H1 (cell line): ENCODE results near the gene MCM7. TPM values are rescaled to one million over a fixed set of nuclear protein-coding genes. Genes with fewer than 3 reads are reported as not detected.

Source experiments
- ASH2L ChIP-seq: fragments of 200-600, 300-600 bp; sonication (generic); IDR thresholded peaks from one replicate; pipeline ENCODE4 v1.7.1; 2017; ENCODE audit warnings: low read length
- BACH1 ChIP-seq: IDR thresholded peaks from 2 replicates; pipeline ENCODE4 v1.6.1; 2012; ENCODE audit warnings: low read length, improper control_type of control experiment
- CHD1 ChIP-seq: IDR thresholded peaks from 2 replicates; pipeline ENCODE4 v1.6.1; 2012; ENCODE audit warnings: low read depth, low read length, improper control_type of control experiment
- CHD2 ChIP-seq: IDR thresholded peaks from 2 replicates; pipeline ENCODE4 v1.6.1; 2012; ENCODE audit warnings: low read length, improper control_type of control experiment
- CREB1 ChIP-seq: IDR thresholded peaks from 2 replicates; pipeline ENCODE4 v1.6.1; 2012; ENCODE audit warnings: inconsistent platforms
- EZH2 ChIP-seq: fragments of 200-600 bp; sonication (generic); IDR thresholded peaks from 2 replicates; pipeline ENCODE4 v1.7.1; 2012; ENCODE audit warnings: low read depth, mild to moderate bottlenecking, moderate library complexity, low read length, inconsistent platforms; ENCODE audit not compliant: severe bottlenecking
- FOSL1 ChIP-seq: IDR thresholded peaks from 2 replicates; pipeline ENCODE4 v1.6.1; 2011; ENCODE audit warnings: mild to moderate bottlenecking, low read depth, low read length, moderate library complexity; ENCODE audit not compliant: insufficient read depth
- HDAC2 ChIP-seq, 2 experiments: fragments of 300-600 bp in 1 of 2; sonication (generic) in 1 of 2; IDR thresholded peaks; 2 replicates each; pipeline ENCODE4 v1.6.1; 2011 to 2012; ENCODE audit warnings: low read depth in 2 of 2, low read length in 2 of 2, mild to moderate bottlenecking in 2 of 2, moderate library complexity in 2 of 2, borderline replicate concordance in 1 of 2, inconsistent platforms in 1 of 2
- HDAC6 ChIP-seq: IDR thresholded peaks from one replicate; pipeline ENCODE4 v1.7.1; 2012; ENCODE audit warnings: low read depth, mild to moderate bottlenecking, inconsistent platforms, low read length, moderate library complexity
- JUND ChIP-seq: IDR thresholded peaks from 2 replicates; pipeline ENCODE4 v1.6.1; 2011; ENCODE audit warnings: mild to moderate bottlenecking, improper control_type of control experiment, low read length
- KDM5A ChIP-seq: fragments of 200-600 bp; IDR thresholded peaks from 2 replicates; pipeline ENCODE4 v1.7.1; 2012; ENCODE audit warnings: mild to moderate bottlenecking, low read length, inconsistent platforms, mixed read lengths
- RAD21 ChIP-seq, 2 experiments: IDR thresholded peaks in 1 of 2; conservative IDR thresholded peaks in 1 of 2; 2 replicates each; pipeline ENCODE4 v1.6.1; 2011; ENCODE audit warnings: low read depth in 2 of 2, low read length in 2 of 2, improper control_type of control experiment in 1 of 2, inconsistent platforms in 1 of 2, mild to moderate bottlenecking in 1 of 2, moderate library complexity in 1 of 2
- RBBP5 ChIP-seq: IDR thresholded peaks from 2 replicates; pipeline ENCODE4 v1.7.1; 2012; ENCODE audit warnings: low read depth, mild to moderate bottlenecking, inconsistent platforms, low read length, moderate library complexity, borderline replicate concordance
- SIX5 ChIP-seq: IDR thresholded peaks from 2 replicates; pipeline ENCODE4 v1.6.1; 2011; ENCODE audit warnings: mild to moderate bottlenecking, low read depth, low read length
- SP1 ChIP-seq: IDR thresholded peaks from 2 replicates; pipeline ENCODE4 v1.6.1; 2011; ENCODE audit warnings: low read depth, low read length
- SRF ChIP-seq: IDR thresholded peaks from 2 replicates; pipeline ENCODE4 v1.6.1; 2011; ENCODE audit warnings: mild to moderate bottlenecking, low read depth, low read length, moderate library complexity
- TAF7 ChIP-seq: optimal IDR thresholded peaks from 2 replicates; pipeline ENCODE3; 2011; ENCODE audit warnings: low read depth, mild to moderate bottlenecking, inconsistent platforms, low read length, moderate library complexity, borderline replicate concordance
- TBP ChIP-seq: IDR thresholded peaks from 2 replicates; pipeline ENCODE4 v1.6.1; 2011; ENCODE audit warnings: low read depth, low read length, improper control_type of control experiment
- ZNF274 ChIP-seq: IDR thresholded peaks from 2 replicates; pipeline ENCODE4 v1.7.0; 2012; ENCODE audit warnings: low read length, borderline replicate concordance; ENCODE audit errors: extremely low read depth
- polyA plus RNA-seq, 7 experiments: library from polyadenylated mRNA; depleted of rRNA in 3 of 7; stranded (reverse) in 5 of 7; unstranded in 2 of 7; fragments of >200 nt in 5 of 7; fragments of 200-250 nt in 2 of 7; gene quantifications; 1 replicate in 5 of 7; 2 replicates in 1 of 7; 4 replicates in 1 of 7; pipeline versions ENCODE4 v1.2.1 to v1.2.3, GENCODE V29; 2011 to 2013; ENCODE audit warnings: missing spikeins in 2 of 7, mixed read lengths in 2 of 7
- total RNA-seq: library from RNA; stranded (reverse); fragmentation: NEBNext Ultra II Directional; extraction: Animal tissue kit (Norgen Biotek cat#: 25700); gene quantifications from 2 replicates; pipeline ENCODE4 v1.2.1, GENCODE V29; 2021
- TF ChIP-seq, protein P1 (sequence below), 3 experiments: IDR thresholded peaks; 1 replicate in 2 of 3; 2 replicates in 1 of 3; pipeline versions ENCODE4 v1.5.1 to v1.6.1; 2011; ENCODE audit warnings: low read length in 3 of 3, mild to moderate bottlenecking in 3 of 3, inconsistent platforms in 2 of 3, low read depth in 1 of 3, moderate library complexity in 1 of 3; ENCODE audit not compliant: insufficient read depth in 1 of 3; ENCODE audit errors: control extremely low read depth in 1 of 3
- TF ChIP-seq, protein P2 (sequence below): IDR thresholded peaks from 2 replicates; pipeline ENCODE4 v1.6.1; 2012; ENCODE audit warnings: inconsistent platforms

The MCM7 gene
- total and polyA plus RNA-seq, 2 of the 8 experiments (the other 6 are each of a cell fraction or from before 2014, with no cell fraction given) = 313 to 344 TPM

DNA sequence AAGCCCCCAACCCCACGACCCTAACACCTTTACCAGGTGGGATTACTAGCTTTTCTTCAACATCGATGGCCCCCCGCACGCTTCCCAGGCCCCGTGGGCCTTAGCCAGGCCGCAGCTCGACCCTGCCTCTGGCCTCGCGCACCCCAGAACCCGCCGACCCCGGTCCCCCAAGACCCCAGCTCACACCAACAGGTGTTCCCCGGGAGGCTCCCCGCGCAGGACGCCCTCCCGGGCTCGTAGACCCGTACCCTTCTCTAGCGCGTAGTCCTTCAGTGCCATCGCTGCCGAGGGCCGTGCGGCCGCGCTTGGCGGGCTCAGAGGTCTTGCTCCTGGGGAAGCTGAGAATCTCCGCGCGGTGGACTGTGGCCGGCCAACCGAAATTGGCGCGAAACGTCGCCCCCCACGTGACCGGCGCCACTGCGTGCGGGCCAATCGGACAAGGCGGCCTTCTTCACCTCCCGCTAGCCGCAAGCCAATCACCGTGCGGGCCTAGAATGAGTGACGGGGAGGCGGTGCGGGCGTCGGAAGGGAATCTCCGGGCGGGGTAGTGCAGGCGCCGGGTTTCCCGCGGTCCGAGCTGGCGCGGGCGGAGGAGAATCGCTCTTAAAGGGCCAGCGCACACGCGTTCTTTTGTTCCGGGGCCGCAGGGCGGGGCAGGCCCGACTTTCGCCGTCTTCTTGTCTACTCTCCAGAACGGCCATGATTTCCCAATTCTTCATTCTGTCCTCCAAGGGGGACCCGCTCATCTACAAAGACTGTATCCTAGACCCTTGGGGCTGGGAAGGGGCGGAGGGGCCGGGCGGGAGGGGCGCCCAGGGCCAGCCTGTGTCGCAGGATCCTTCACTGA, at the start of gene MCM7, which contains the start of gene AP4M1 (continued):
- TF ChIP-seq, protein P1, sequence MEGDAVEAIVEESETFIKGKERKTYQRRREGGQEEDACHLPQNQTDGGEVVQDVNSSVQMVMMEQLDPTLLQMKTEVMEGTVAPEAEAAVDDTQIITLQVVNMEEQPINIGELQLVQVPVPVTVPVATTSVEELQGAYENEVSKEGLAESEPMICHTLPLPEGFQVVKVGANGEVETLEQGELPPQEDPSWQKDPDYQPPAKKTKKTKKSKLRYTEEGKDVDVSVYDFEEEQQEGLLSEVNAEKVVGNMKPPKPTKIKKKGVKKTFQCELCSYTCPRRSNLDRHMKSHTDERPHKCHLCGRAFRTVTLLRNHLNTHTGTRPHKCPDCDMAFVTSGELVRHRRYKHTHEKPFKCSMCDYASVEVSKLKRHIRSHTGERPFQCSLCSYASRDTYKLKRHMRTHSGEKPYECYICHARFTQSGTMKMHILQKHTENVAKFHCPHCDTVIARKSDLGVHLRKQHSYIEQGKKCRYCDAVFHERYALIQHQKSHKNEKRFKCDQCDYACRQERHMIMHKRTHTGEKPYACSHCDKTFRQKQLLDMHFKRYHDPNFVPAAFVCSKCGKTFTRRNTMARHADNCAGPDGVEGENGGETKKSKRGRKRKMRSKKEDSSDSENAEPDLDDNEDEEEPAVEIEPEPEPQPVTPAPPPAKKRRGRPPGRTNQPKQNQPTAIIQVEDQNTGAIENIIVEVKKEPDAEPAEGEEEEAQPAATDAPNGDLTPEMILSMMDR (IDR thresholded peaks at IDR 0.05; ENCODE audit: control extremely low read depth in 1 of 3, insufficient read depth in 1 of 3, low read depth in 1 of 3, low read length in 3 of 3) = no peak; a peak in 1 of 4 replicates
- TF ChIP-seq SIX5 (no peak), JUND (no peak), ASH2L (no peak), EZH2 (no peak), CREB1 (peak; percentile 33; the same call in 1 of the 2 replicates), SRF (no peak), KDM5A (no peak), HDAC2 (IDR thresholded peaks at IDR 0.05; ENCODE audit: borderline replicate concordance in 1 of 2, low read depth in 2 of 2, low read length in 2 of 2) (no peak), BACH1 (no peak), RAD21 (IDR thresholded peaks at IDR 0.05 in 1 of 2, conservative IDR thresholded peaks at IDR 0.05 in 1 of 2; ENCODE audit: low read depth in 2 of 2, low read length in 2 of 2) (no peak), ZNF274 (no peak), TAF7 (peak; percentile 95), CHD1 (peak; percentile 74; the same call in 1 of the 2 replicates), RBBP5 (no peak), CHD2 (peak; percentile 62), SP1 (peak; percentile 81), HDAC6 (no peak), FOSL1 (no peak), TBP (peak; percentile 91)
- TF ChIP-seq, protein P2, sequence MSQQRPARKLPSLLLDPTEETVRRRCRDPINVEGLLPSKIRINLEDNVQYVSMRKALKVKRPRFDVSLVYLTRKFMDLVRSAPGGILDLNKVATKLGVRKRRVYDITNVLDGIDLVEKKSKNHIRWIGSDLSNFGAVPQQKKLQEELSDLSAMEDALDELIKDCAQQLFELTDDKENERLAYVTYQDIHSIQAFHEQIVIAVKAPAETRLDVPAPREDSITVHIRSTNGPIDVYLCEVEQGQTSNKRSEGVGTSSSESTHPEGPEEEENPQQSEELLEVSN = peak; percentile 96
